ENCODE data around the gene GRID1.

Gene GRID1

GRCh38 chr10:86249794-86250193, 116.8 kb downstream of the GRID1 start:
- Histone ChIP-seq H3K9ac (ENCODE audit: insufficient read length) (no peak overlapping the region), H3K4me3 (no peak overlapping the region), H3K36me3 (ENCODE audit: insufficient read depth, low read length) (no peaks in the 10 kb centered on the region), H3K27ac (no peak overlapping the region), H3K9me3 (ENCODE audit: low read depth, low read length) (no peaks in the 10 kb centered on the region)
- TF ChIP-seq EZH2 (IDR thresholded peaks at IDR 0.05) (no peak), POLR2AphosphoS5 (IDR thresholded peaks at IDR 0.05; ENCODE audit: borderline replicate concordance, low read depth, low read length) (no peak), FOXP2 (optimal IDR thresholded peaks at IDR 0.05; ENCODE audit: control extremely low read depth, extremely low read length, insufficient read depth) (no peak)
- no peak for DNase-seq (ENCODE audit: low read depth, low spot score)

- Histone ChIP-seq H3K9me3 (ENCODE audit: low read depth, low read length) (no peaks in the 10 kb centered on the region), H3K36me3 (ENCODE audit: insufficient read depth, low read length) (no peaks in the 10 kb centered on the region), H3K27ac (no peak overlapping the region), H3K4me3 (no peak overlapping the region), H3K9ac (ENCODE audit: insufficient read length) (no peak overlapping the region)
- TF ChIP-seq FOXP2 (optimal IDR thresholded peaks at IDR 0.05; ENCODE audit: control extremely low read depth, extremely low read length, insufficient read depth) (no peak), EZH2 (IDR thresholded peaks at IDR 0.05) (no peak)
- no peak for DNase-seq (ENCODE audit: low read depth, low spot score)
Measured at GRCh38 chr10:86248062-86248461, 118.5 kb downstream of the GRID1 start.

DNA sequence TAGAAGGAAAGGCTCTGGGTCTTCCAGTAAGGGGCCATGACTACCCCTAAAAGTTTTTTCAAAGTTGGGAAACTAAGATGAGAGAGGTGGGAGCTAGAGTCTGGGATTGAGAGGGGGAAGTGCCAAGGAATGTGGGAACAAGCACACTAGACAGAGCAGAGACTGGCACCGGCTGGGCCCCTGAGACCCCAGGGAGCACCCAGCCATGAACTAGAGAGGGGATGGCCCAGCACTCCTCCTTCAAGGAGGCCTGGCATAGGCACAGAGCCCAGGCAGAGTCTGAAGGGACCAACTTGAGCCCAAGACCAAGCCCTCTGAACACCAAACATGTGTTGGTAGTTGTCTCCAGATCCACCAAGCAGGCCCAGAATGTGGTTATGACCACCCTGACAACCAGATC, 119.0 kb downstream of the GRID1 start:
- H3K9ac ChIP-seq (ENCODE audit: insufficient read length) = no peak overlapping the region
- DNase-seq (ENCODE audit: low read depth, low spot score) = no peak
- no peak overlapping the region for H3K27ac ChIP-seq
- TF ChIP-seq FOXP2 (optimal IDR thresholded peaks at IDR 0.05; ENCODE audit: control extremely low read depth, extremely low read length, insufficient read depth) (no peak), EZH2 (IDR thresholded peaks at IDR 0.05) (no peak), POLR2AphosphoS5 (IDR thresholded peaks at IDR 0.05; ENCODE audit: borderline replicate concordance, low read depth, low read length) (no peak)
- H3K9me3 ChIP-seq (ENCODE audit: low read depth, low read length) = no peaks in the 10 kb centered on the region
- no peak overlapping the region for H3K4me3 ChIP-seq
- no peaks in the 10 kb centered on the region for H3K36me3 ChIP-seq (ENCODE audit: insufficient read depth, low read length)

DNA sequence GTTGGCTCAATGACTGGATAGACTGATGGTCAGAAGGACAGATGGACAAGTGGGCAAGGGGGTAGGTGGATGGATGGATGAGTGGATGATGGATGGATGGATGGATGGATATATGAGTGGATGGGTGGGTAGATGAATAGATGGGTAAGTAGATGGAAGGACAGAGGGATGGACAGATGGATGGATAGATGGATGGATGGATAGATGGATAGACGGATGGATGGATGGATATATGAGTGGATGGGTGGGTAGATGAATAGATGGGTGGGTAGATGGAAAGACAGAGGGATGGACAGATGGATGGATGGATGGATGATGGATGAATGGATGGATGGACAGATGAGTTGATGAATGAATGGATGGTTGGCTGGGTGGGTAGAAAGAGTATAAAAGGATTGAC, 119.5 kb downstream of the GRID1 start:
- DNase-seq (ENCODE audit: low read depth, low spot score) = no peak
- Histone ChIP-seq H3K9me3 (ENCODE audit: low read depth, low read length) (no peaks in the 10 kb centered on the region), H3K9ac (ENCODE audit: insufficient read length) (no peak overlapping the region), H3K4me3 (no peak overlapping the region), H3K36me3 (ENCODE audit: insufficient read depth, low read length) (no peaks in the 10 kb centered on the region), H3K27ac (no peak overlapping the region)
- TF ChIP-seq POLR2AphosphoS5 (IDR thresholded peaks at IDR 0.05; ENCODE audit: borderline replicate concordance, low read depth, low read length) = no peak
- TF ChIP-seq EZH2 (IDR thresholded peaks at IDR 0.05) = no peak
- no peak for TF ChIP-seq FOXP2 (optimal IDR thresholded peaks at IDR 0.05; ENCODE audit: control extremely low read depth, extremely low read length, insufficient read depth)

DNA sequence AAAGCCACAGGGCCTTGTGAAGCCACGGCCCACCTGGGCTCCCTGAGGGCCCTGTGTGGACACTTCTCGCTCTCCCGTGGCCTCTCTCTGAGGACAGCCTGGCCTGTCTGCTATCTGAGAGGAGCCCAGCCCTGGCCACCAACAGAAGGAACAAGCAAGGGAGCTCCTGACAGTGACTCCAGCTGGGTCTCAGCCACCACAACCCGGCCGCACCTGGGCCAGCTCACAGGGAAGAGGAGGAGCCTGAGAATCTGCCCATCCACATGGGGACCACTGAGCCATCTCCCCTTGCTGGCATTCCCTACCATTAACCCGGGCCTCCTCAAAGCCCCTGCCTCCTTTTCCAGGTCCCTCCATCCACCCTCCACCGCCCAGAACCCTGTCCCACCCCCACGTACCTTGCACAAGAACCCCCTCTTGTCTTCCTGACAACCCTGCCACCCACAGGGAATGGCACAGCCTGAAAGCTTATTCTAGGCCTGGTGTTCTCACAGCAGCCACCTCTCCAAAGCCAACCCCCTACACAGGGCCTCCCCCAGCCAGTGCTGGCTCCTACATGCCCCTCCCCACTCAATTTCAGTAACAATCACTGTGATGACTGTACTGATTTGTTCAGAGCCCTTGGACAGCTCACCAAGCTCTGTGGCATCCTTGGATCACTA, 120.2 kb downstream of the GRID1 start:
- no peak overlapping the region for H3K4me3 ChIP-seq
- TF ChIP-seq EZH2 (IDR thresholded peaks at IDR 0.05) (no peak), FOXP2 (optimal IDR thresholded peaks at IDR 0.05; ENCODE audit: control extremely low read depth, extremely low read length, insufficient read depth) (no peak), POLR2AphosphoS5 (IDR thresholded peaks at IDR 0.05; ENCODE audit: borderline replicate concordance, low read depth, low read length) (no peak)
- H3K36me3 ChIP-seq (ENCODE audit: insufficient read depth, low read length) = no peaks in the 10 kb centered on the region
- H3K27ac ChIP-seq = no peak overlapping the region
- DNase-seq (ENCODE audit: low read depth, low spot score) = no peak
- H3K9ac ChIP-seq (ENCODE audit: insufficient read length) = no peak overlapping the region
- H3K9me3 ChIP-seq (ENCODE audit: low read depth, low read length) = no peaks in the 10 kb centered on the region

GRCh38 chr10:86245015-86245394, 121.6 kb downstream of the GRID1 start:
- H3K4me3 ChIP-seq = no peak overlapping the region
- H3K36me3 ChIP-seq (ENCODE audit: insufficient read depth, low read length) = no peaks in the 10 kb centered on the region
- H3K9me3 ChIP-seq (ENCODE audit: low read depth, low read length) = no peaks in the 10 kb centered on the region
- H3K9ac ChIP-seq (ENCODE audit: insufficient read length) = no peak overlapping the region
- TF ChIP-seq POLR2AphosphoS5 (IDR thresholded peaks at IDR 0.05; ENCODE audit: borderline replicate concordance, low read depth, low read length) (no peak), EZH2 (IDR thresholded peaks at IDR 0.05) (no peak), FOXP2 (optimal IDR thresholded peaks at IDR 0.05; ENCODE audit: control extremely low read depth, extremely low read length, insufficient read depth) (no peak)
- no peak overlapping the region for H3K27ac ChIP-seq
- no peak for DNase-seq (ENCODE audit: low read depth, low spot score)

DNA sequence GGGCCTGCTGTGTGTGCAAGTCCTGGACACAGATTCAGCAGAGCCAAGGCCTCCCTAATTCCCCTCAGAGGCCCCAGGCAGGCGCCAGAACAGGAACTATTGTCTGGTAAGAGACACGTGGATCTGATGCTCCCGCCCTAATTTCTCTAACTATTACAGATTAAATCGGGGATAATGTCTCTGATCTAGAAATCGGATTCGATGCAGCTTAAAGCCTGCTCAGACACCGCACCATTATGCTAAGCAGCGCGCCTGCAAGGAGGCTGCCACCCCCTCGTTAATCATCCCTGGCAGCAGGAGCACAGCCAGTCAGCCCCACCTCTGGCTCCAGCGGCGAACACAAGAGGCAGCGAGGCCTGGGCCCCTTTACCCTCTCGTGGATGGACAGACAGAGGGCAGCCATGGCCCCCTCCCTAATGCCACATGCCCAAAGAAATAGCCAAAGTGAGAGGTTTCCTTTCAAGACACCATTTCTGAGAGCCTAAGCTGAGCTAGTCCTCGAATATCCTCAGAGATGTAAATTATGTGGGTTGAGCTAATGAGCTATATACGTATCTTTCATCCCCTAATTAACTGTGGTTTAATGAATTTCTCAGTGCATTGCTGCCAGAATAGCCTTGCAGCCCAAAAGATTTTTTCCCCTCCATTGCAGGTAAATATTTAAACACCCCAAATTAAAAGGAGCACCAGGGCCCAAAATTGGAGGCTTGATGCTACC, 122.1 kb downstream of the GRID1 start:
- no peaks in the 10 kb centered on the region for H3K9me3 ChIP-seq (ENCODE audit: low read depth, low read length)
- TF ChIP-seq EZH2 (IDR thresholded peaks at IDR 0.05) (no peak), POLR2AphosphoS5 (IDR thresholded peaks at IDR 0.05; ENCODE audit: borderline replicate concordance, low read depth, low read length) (no peak), FOXP2 (optimal IDR thresholded peaks at IDR 0.05; ENCODE audit: control extremely low read depth, extremely low read length, insufficient read depth) (no peak)

DNA sequence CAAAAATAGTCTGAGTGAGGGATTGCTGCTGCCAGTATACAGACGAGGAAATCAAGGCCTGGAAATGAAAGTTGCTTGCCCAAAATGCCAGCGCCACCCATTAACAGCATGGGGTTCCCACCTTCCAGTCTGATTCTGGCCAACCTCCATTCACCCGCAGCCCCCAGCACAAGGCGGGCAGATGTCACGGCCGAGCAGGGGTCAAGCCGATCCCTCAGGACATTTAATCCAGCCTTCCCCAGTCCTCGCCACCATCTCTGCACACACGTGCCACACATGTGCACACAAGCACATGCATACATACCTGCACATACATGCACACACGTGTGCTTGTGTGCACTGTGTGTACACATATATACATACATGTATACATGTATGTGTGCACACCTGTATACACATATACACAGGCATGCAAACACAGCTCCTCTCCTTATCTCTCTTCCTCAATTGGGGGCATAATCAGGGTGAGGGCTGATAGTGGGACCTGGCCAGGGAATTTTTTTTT, 122.9 kb downstream of the GRID1 start:
- H3K9me3 ChIP-seq (ENCODE audit: low read depth, low read length) = no peaks in the 10 kb centered on the region
- no peak for DNase-seq (ENCODE audit: low read depth, low spot score)
- TF ChIP-seq EZH2 (IDR thresholded peaks at IDR 0.05) = no peak
- TF ChIP-seq FOXP2 (optimal IDR thresholded peaks at IDR 0.05; ENCODE audit: control extremely low read depth, extremely low read length, insufficient read depth) = no peak
- no peak for TF ChIP-seq POLR2AphosphoS5 (IDR thresholded peaks at IDR 0.05; ENCODE audit: borderline replicate concordance, low read depth, low read length)
- H3K36me3 ChIP-seq (ENCODE audit: insufficient read depth, low read length) = no peaks in the 10 kb centered on the region
- H3K4me3 ChIP-seq = no peak overlapping the region
- H3K9ac ChIP-seq (ENCODE audit: insufficient read length) = no peak overlapping the region
- H3K27ac ChIP-seq = no peak overlapping the region

More for the DNA sequence above, 122.1 kb downstream of the GRID1 start:
- Histone ChIP-seq H3K9ac (ENCODE audit: insufficient read length) (no peak overlapping the region), H3K36me3 (ENCODE audit: insufficient read depth, low read length) (no peaks in the 10 kb centered on the region), H3K4me3 (no peak overlapping the region), H3K27ac (no peak overlapping the region)
- no peak for DNase-seq (ENCODE audit: low read depth, low spot score)
